Esophagus squamous epithelium (tissue), 5 donors: ENCODE data around the gene PKM. TPM values are rescaled to one million over a fixed set of nuclear protein-coding genes. Genes with fewer than 3 reads are reported as not detected.

ENCODE experiments used
- DNase-seq: peaks from one replicate; lab custom pipeline; 2025; lab: John Stamatoyannopoulos, UW
- H3K27ac ChIP-seq, 4 donors: fragments of 200-600 bp; sonication (generic); one replicate each; pipeline ENCODE4 v1.5.1; 2016 to 2019; ENCODE audit warnings: mild to moderate bottlenecking in 1 of 4
- H3K27me3 ChIP-seq, 4 donors: fragments of 200-600 bp; sonication (generic); 1 replicate in 3 of 4; 2 replicates in 1 of 4; pipeline versions ENCODE4 v1.5.1 to v1.6.0; 2017 to 2021; ENCODE audit warnings: antibody characterized with exemption in 1 of 4
- H3K36me3 ChIP-seq, 3 donors: fragments of 200-600 bp; sonication (generic); one replicate each; pipeline ENCODE4 v1.5.1; 2016 to 2019
- H3K4me1 ChIP-seq, 3 donors: fragments of 200-600 bp; sonication (generic); one replicate each; pipeline ENCODE4 v1.5.1; 2017 to 2019
- H3K4me3 ChIP-seq, 4 donors: fragments of 200-600 bp; sonication (generic); 1 replicate in 3 of 4; 2 replicates in 1 of 4; pipeline ENCODE4 v1.5.1; 2016 to 2019; ENCODE audit warnings: mild to moderate bottlenecking in 2 of 4, moderate library complexity in 1 of 4
- H3K9me3 ChIP-seq, 3 donors: fragments of 200-600 bp; sonication (generic); one replicate each; pipeline ENCODE4 v1.5.1; 2016 to 2019
- CTCF ChIP-seq, 6 experiments: fragments of 450-650 bp in 4 of 6; fragments of 200-600 bp in 2 of 6; sonication (generic) in 2 of 6; IDR thresholded peaks; one replicate each; pipeline ENCODE4 v1.5.1; 2016 to 2019; ENCODE audit warnings: antibody characterized with exemption in 6 of 6, mild to moderate bottlenecking in 4 of 6, moderate library complexity in 4 of 6
- POLR2A ChIP-seq, 4 donors: fragments of 450-650 bp; IDR thresholded peaks; one replicate each; pipeline ENCODE4 v1.6.1; 2017; ENCODE audit warnings: antibody characterized with exemption in 4 of 4, mild to moderate bottlenecking in 4 of 4, moderate library complexity in 3 of 4
- WGBS, 2 donors: methylation state at CpG; one replicate each; pipeline ENCODE4 v1.1.5; 2018; 5-methylcytosine and 5-hydroxymethylcytosine counted together
- intact Hi-C: fragments of 100-400 bp; cut with DNase I; formaldehyde crosslinking; loops from one replicate; pipeline ENCODE4 v1.15.0; 2022
- total RNA-seq, 4 donors: library from RNA; depleted of rRNA; stranded (reverse); fragments of >200 nt; gene quantifications; one replicate each; pipeline ENCODE4 v1.1.0, GENCODE V29; 2016
- donor health status: DM: yes; HTN: yes; CAD: no.

Gene PKM
- total RNA-seq, 4 donors from 2014 or later = 504 to 1,134 (median 964) TPM

- Histone ChIP-seq H3K4me3 (no peak overlapping the region), H3K27ac (no peak overlapping the region), H3K36me3 (no peaks in the 10 kb centered on the region), H3K4me1 (peaks cover 5 to 38% (median 15%) of the 10 kb centered on the region in 3 donors), H3K9me3 (no peaks in the 10 kb centered on the region), H3K27me3 (peaks cover 0 to 10% (median 0%) of the 10 kb centered on the region in 4 donors)
- WGBS, 2 donors = 67 to 71% methylated on average over 13 to 15 of the region's 15 CpGs
- TF ChIP-seq CTCF (IDR thresholded peaks at IDR 0.05) = no peak
- no peak for TF ChIP-seq POLR2A (IDR thresholded peaks at IDR 0.05)
- no peak for DNase-seq
- intact Hi-C loops = no loop called here
These were observed 55.6 kb downstream of the PKM start for GRCh38 chr15:72175186-72176044.

- Histone ChIP-seq H3K27me3 (peaks cover 0 to 10% (median 0%) of the 10 kb centered on the region in 4 donors), H3K36me3 (no peaks in the 10 kb centered on the region), H3K4me1 (peaks cover 2 to 30% (median 13%) of the 10 kb centered on the region in 3 donors), H3K4me3 (no peak overlapping the region), H3K9me3 (no peaks in the 10 kb centered on the region), H3K27ac (no peak overlapping the region)
- 25 to 37% methylated on average over 4 of the region's 5 CpGs for WGBS, 2 donors
- TF ChIP-seq CTCF (IDR thresholded peaks at IDR 0.05) = no peak
- no peak for TF ChIP-seq POLR2A (IDR thresholded peaks at IDR 0.05)
- DNase-seq = no peak
- intact Hi-C loops = no loop called here
These were observed 56.3 kb downstream of the PKM start for GRCh38 chr15:72174551-72175165.

DNA sequence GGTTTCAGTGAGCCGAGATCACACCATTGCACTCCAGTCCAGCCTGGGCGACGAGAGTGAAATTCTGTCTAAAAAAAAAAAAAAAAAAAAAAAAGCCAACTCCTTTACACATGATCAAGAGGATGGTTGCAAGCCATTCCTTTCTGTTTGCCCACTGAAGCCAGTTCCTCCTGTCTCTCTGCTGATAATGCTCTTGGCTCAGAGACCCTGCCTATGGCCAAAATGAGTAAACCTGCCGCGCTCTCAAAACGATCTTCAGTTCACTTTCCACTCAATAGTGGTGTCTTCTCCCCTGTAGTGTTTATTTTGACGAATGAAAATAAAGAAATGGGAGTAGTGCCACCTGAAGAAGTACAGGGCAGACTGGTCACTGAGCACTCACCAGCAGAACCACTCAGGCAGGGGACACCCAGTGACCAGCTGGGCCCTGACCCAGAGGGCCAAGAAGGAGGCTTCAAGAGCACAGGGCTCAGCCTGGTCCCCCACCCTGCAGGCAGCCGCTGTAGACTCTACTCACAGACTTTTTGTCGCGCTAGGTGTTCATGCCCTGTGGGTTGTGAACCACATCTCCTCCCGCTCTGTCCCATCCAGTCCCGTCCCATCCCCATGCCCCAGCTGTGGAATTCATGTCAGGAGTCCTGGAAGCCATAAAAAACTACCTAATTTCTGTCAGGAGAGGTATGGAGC, 57.0 kb downstream of the PKM start:
- no peaks in the 10 kb centered on the region for H3K36me3 ChIP-seq
- no peak overlapping the region for H3K4me3 ChIP-seq
- DNase-seq = no peak
- no peak overlapping the region for H3K27ac ChIP-seq
- intact Hi-C loops = no loop called here
- WGBS, 2 donors = 89 to 90% methylated on average over 6 to 12 of the region's 12 CpGs
- H3K9me3 ChIP-seq = no peaks in the 10 kb centered on the region
- H3K4me1 ChIP-seq = peaks cover 0 to 25% (median 9%) of the 10 kb centered on the region in 3 donors
- TF ChIP-seq POLR2A (IDR thresholded peaks at IDR 0.05) (no peak), CTCF (IDR thresholded peaks at IDR 0.05) (no peak)
- H3K27me3 ChIP-seq = peaks cover 0 to 10% (median 0%) of the 10 kb centered on the region in 4 donors

- H3K4me1 ChIP-seq = peaks cover 0 to 25% (median 9%) of the 10 kb centered on the region in 3 donors
- no peak overlapping the region for H3K4me3 ChIP-seq
- intact Hi-C loops = no loop called here
- H3K9me3 ChIP-seq = no peaks in the 10 kb centered on the region
- no peaks in the 10 kb centered on the region for H3K36me3 ChIP-seq
- H3K27me3 ChIP-seq = peaks cover 0 to 10% (median 0%) of the 10 kb centered on the region in 4 donors
- DNase-seq = no peak
- no peak for TF ChIP-seq CTCF (IDR thresholded peaks at IDR 0.05)
- TF ChIP-seq POLR2A (IDR thresholded peaks at IDR 0.05) = no peak
- no peak overlapping the region for H3K27ac ChIP-seq
- 84 to 100% methylated on average over 1 to 6 of the region's 6 CpGs for WGBS, 2 donors
These were observed 57.6 kb downstream of the PKM start for GRCh38 chr15:72173401-72173800.
